Peyer's patch (tissue), 4 donors: ENCODE measurements around the gene HMGN2.
A peak's percentile ranks its signal among the peaks of the same experiment; 100 is the strongest.

Experiments
- POLR2A ChIP-seq, 2 donors: fragments of 450-650 bp; IDR thresholded peaks; one replicate each; pipeline ENCODE4 v1.5.1; 2017; ENCODE audit warnings: antibody characterized with exemption in 2 of 2, mild to moderate bottlenecking in 2 of 2, moderate library complexity in 2 of 2
- TF ChIP-seq, protein P1 (sequence below), 6 experiments: fragments of 450-650 bp in 4 of 6; fragments of 200-600 bp in 2 of 6; sonication (generic) in 1 of 6; IDR thresholded peaks; one replicate each; pipeline ENCODE4 v1.5.1; 2017 to 2019; ENCODE audit warnings: antibody characterized with exemption in 6 of 6, mild to moderate bottlenecking in 3 of 6, moderate library complexity in 1 of 6

- TF ChIP-seq, protein P1, sequence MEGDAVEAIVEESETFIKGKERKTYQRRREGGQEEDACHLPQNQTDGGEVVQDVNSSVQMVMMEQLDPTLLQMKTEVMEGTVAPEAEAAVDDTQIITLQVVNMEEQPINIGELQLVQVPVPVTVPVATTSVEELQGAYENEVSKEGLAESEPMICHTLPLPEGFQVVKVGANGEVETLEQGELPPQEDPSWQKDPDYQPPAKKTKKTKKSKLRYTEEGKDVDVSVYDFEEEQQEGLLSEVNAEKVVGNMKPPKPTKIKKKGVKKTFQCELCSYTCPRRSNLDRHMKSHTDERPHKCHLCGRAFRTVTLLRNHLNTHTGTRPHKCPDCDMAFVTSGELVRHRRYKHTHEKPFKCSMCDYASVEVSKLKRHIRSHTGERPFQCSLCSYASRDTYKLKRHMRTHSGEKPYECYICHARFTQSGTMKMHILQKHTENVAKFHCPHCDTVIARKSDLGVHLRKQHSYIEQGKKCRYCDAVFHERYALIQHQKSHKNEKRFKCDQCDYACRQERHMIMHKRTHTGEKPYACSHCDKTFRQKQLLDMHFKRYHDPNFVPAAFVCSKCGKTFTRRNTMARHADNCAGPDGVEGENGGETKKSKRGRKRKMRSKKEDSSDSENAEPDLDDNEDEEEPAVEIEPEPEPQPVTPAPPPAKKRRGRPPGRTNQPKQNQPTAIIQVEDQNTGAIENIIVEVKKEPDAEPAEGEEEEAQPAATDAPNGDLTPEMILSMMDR (IDR thresholded peaks at IDR 0.05), result no peak
- TF ChIP-seq POLR2A (IDR thresholded peaks at IDR 0.05), result peak in 1 of 2 donors; percentile 28
Observed at GRCh38 chr1:26500488-26501175, 28.4 kb downstream of the HMGN2 start.
